Measurements from ENCODE around the gene MBTPS1.
A peak's percentile ranks its signal among the peaks of the same experiment; 100 is the strongest.

Gene MBTPS1

GRCh38 chr16:84093879-84094270 lies 22.9 kb downstream of the MBTPS1 start:
- FAIRE-seq (no peak), DNase-seq (ENCODE audit: insufficient read length) (no peak)
- TF ChIP-seq POLR2AphosphoS5 (IDR thresholded peaks at IDR 0.05; ENCODE audit: low read depth, low read length) (no peak), TAF1 (IDR thresholded peaks at IDR 0.05; ENCODE audit: borderline replicate concordance, low read depth, low read length) (no peak), POLR2A (IDR thresholded peaks at IDR 0.05; ENCODE audit: low read depth, low read length) (no peak)

- no peak for FAIRE-seq
- TF ChIP-seq TAF1 (IDR thresholded peaks at IDR 0.05; ENCODE audit: borderline replicate concordance, low read depth, low read length), result no peak
- TF ChIP-seq POLR2A (IDR thresholded peaks at IDR 0.05; ENCODE audit: low read depth, low read length), result no peak
- no peak for TF ChIP-seq POLR2AphosphoS5 (IDR thresholded peaks at IDR 0.05; ENCODE audit: low read depth, low read length)
- DNase-seq (ENCODE audit: insufficient read length), result no peak
Measured at GRCh38 chr16:84093120-84093878, 23.4 kb downstream of the MBTPS1 start.

GRCh38 chr16:84091460-84091859 lies 25.3 kb downstream of the MBTPS1 start:
- TF ChIP-seq POLR2A (IDR thresholded peaks at IDR 0.05; ENCODE audit: low read depth, low read length) (no peak), TAF1 (IDR thresholded peaks at IDR 0.05; ENCODE audit: borderline replicate concordance, low read depth, low read length) (no peak), POLR2AphosphoS5 (IDR thresholded peaks at IDR 0.05; ENCODE audit: low read depth, low read length) (no peak)
- FAIRE-seq (no peak), DNase-seq (ENCODE audit: insufficient read length) (no peak)

- no peak for DNase-seq (ENCODE audit: insufficient read length)
- no peak for FAIRE-seq
- TF ChIP-seq POLR2AphosphoS5 (IDR thresholded peaks at IDR 0.05; ENCODE audit: low read depth, low read length) (no peak), TAF1 (IDR thresholded peaks at IDR 0.05; ENCODE audit: borderline replicate concordance, low read depth, low read length) (no peak), POLR2A (IDR thresholded peaks at IDR 0.05; ENCODE audit: low read depth, low read length) (no peak)
Measured at GRCh38 chr16:84090211-84090610, 26.5 kb downstream of the MBTPS1 start.

GRCh38 chr16:84088695-84089395 lies 27.9 kb downstream of the MBTPS1 start:
- TF ChIP-seq POLR2A (IDR thresholded peaks at IDR 0.05; ENCODE audit: low read depth, low read length), result no peak
- no peak for TF ChIP-seq POLR2AphosphoS5 (IDR thresholded peaks at IDR 0.05; ENCODE audit: low read depth, low read length)
- no peak for TF ChIP-seq TAF1 (IDR thresholded peaks at IDR 0.05; ENCODE audit: borderline replicate concordance, low read depth, low read length)
- DNase-seq (ENCODE audit: insufficient read length) (peak; percentile 32), FAIRE-seq (peak; percentile 85)

- no peak for DNase-seq (ENCODE audit: insufficient read length)
- FAIRE-seq, result peak; percentile 42
- TF ChIP-seq TAF1 (IDR thresholded peaks at IDR 0.05; ENCODE audit: borderline replicate concordance, low read depth, low read length) (no peak), POLR2A (IDR thresholded peaks at IDR 0.05; ENCODE audit: low read depth, low read length) (no peak), POLR2AphosphoS5 (IDR thresholded peaks at IDR 0.05; ENCODE audit: low read depth, low read length) (no peak)
Measured at GRCh38 chr16:84087466-84088151, 29.1 kb downstream of the MBTPS1 start.

GRCh38 chr16:84087001-84087400 lies 29.7 kb downstream of the MBTPS1 start:
- TF ChIP-seq TAF1 (IDR thresholded peaks at IDR 0.05; ENCODE audit: borderline replicate concordance, low read depth, low read length) (no peak), POLR2AphosphoS5 (IDR thresholded peaks at IDR 0.05; ENCODE audit: low read depth, low read length) (no peak)
- no peak for DNase-seq (ENCODE audit: insufficient read length)
- no peak for FAIRE-seq

GRCh38 chr16:84086341-84086740 lies 30.4 kb downstream of the MBTPS1 start:
- DNase-seq (ENCODE audit: insufficient read length) (no peak), FAIRE-seq (no peak)
- TF ChIP-seq POLR2A (IDR thresholded peaks at IDR 0.05; ENCODE audit: low read depth, low read length) (no peak), POLR2AphosphoS5 (IDR thresholded peaks at IDR 0.05; ENCODE audit: low read depth, low read length) (no peak), TAF1 (IDR thresholded peaks at IDR 0.05; ENCODE audit: borderline replicate concordance, low read depth, low read length) (no peak)

GRCh38 chr16:84085773-84086172 lies 31.0 kb downstream of the MBTPS1 start:
- DNase-seq (ENCODE audit: insufficient read length), result no peak
- no peak for FAIRE-seq
- TF ChIP-seq POLR2A (IDR thresholded peaks at IDR 0.05; ENCODE audit: low read depth, low read length) (no peak), TAF1 (IDR thresholded peaks at IDR 0.05; ENCODE audit: borderline replicate concordance, low read depth, low read length) (no peak), POLR2AphosphoS5 (IDR thresholded peaks at IDR 0.05; ENCODE audit: low read depth, low read length) (no peak)

- no peak for FAIRE-seq
- DNase-seq (ENCODE audit: insufficient read length), result no peak
- TF ChIP-seq POLR2AphosphoS5 (IDR thresholded peaks at IDR 0.05; ENCODE audit: low read depth, low read length), result no peak
- no peak for TF ChIP-seq POLR2A (IDR thresholded peaks at IDR 0.05; ENCODE audit: low read depth, low read length)
- TF ChIP-seq TAF1 (IDR thresholded peaks at IDR 0.05; ENCODE audit: borderline replicate concordance, low read depth, low read length), result no peak
Measured at GRCh38 chr16:84085271-84085667, 31.5 kb downstream of the MBTPS1 start.

GRCh38 chr16:84084570-84085270 lies 32.0 kb downstream of the MBTPS1 start:
- TF ChIP-seq TAF1 (IDR thresholded peaks at IDR 0.05; ENCODE audit: borderline replicate concordance, low read depth, low read length), result no peak
- no peak for TF ChIP-seq POLR2A (IDR thresholded peaks at IDR 0.05; ENCODE audit: low read depth, low read length)
- TF ChIP-seq POLR2AphosphoS5 (IDR thresholded peaks at IDR 0.05; ENCODE audit: low read depth, low read length), result no peak
- FAIRE-seq, result peak; percentile 95
- DNase-seq (ENCODE audit: insufficient read length), result peak; percentile 61
